SK-N-SH treated with all-trans-retinoic acid at 6 μM for 48 hours (cell line): Measurements from ENCODE around the gene SLC2A2.

Experiments used
- ATAC-seq: fragments of 200-7000 bp; cut with Tn5 transposase; 3 replicates; pipeline ENCODE4 v1.9.1; 2020; ENCODE audit warnings: mild to moderate bottlenecking, moderate library complexity
- ARNTL ChIP-seq: fragments of 450-650 bp; formaldehyde crosslinking; IDR thresholded peaks from 2 replicates; pipeline ENCODE4 v1.5.0; 2020; ENCODE audit warnings: low read depth, mild to moderate bottlenecking, moderate library complexity, borderline replicate concordance
- BACH2 ChIP-seq: fragments of 250-450 bp; sonication (Bioruptor Pico); IDR thresholded peaks from 2 replicates; pipeline ENCODE4 v1.9.0; 2021; ENCODE audit warnings: mild to moderate bottlenecking, borderline replicate concordance
- CREB5 ChIP-seq: fragments of 250-450 bp; sonication (Bioruptor Pico); IDR thresholded peaks from 2 replicates; pipeline ENCODE4 v1.5.1; 2020; ENCODE audit warnings: low read depth, mild to moderate bottlenecking, moderate library complexity
- CSDC2 ChIP-seq: fragments of 250-450 bp; sonication (Bioruptor Pico); IDR thresholded peaks from 2 replicates; pipeline ENCODE4 v1.5.0; 2020; ENCODE audit warnings: mild to moderate bottlenecking, moderate library complexity
- ESRRG ChIP-seq: fragments of 250-450 bp; sonication (Bioruptor Pico); IDR thresholded peaks from 2 replicates; pipeline ENCODE4 v1.6.1; 2021; ENCODE audit warnings: mild to moderate bottlenecking
- GLIS3 ChIP-seq: fragments of 250-450 bp; sonication (Bioruptor Pico); IDR thresholded peaks from 2 replicates; pipeline ENCODE4 v1.5.0; 2020; ENCODE audit warnings: mild to moderate bottlenecking, moderate library complexity
- OSR1 ChIP-seq: fragments of 250-450 bp; sonication (Bioruptor Pico); IDR thresholded peaks from 2 replicates; pipeline ENCODE4 v1.8.0; 2022; ENCODE audit warnings: moderate library complexity, mild to moderate bottlenecking, inconsistent platforms
- PATZ1 ChIP-seq: fragments of 250-450 bp; sonication (Bioruptor Pico); IDR thresholded peaks from 2 replicates; pipeline ENCODE4 v1.8.0; 2020; ENCODE audit warnings: mild to moderate bottlenecking, moderate library complexity, borderline replicate concordance
- POU6F1 ChIP-seq: fragments of 250-450 bp; sonication (Bioruptor Pico); IDR thresholded peaks from 2 replicates; pipeline ENCODE4 v1.8.0; 2021; ENCODE audit warnings: low read depth, mild to moderate bottlenecking, moderate library complexity, borderline replicate concordance
- PPARA ChIP-seq: fragments of 250-450 bp; sonication (Bioruptor Pico); IDR thresholded peaks from 2 replicates; pipeline ENCODE4 v1.5.0; 2020; ENCODE audit warnings: mild to moderate bottlenecking, borderline replicate concordance
- RARB ChIP-seq: fragments of 250-450 bp; sonication (Bioruptor Pico); IDR thresholded peaks from 2 replicates; pipeline ENCODE4 v1.8.0; 2021; ENCODE audit warnings: mild to moderate bottlenecking, moderate library complexity
- SNAI2 ChIP-seq: fragments of 250-450 bp; sonication (Bioruptor Pico); IDR thresholded peaks from 2 replicates; pipeline ENCODE4 v1.5.0; 2020; ENCODE audit warnings: mild to moderate bottlenecking, moderate library complexity
- TOX ChIP-seq: fragments of 250-450 bp; sonication (Bioruptor Pico); IDR thresholded peaks from 2 replicates; pipeline ENCODE4 v1.8.0; 2021; ENCODE audit warnings: mild to moderate bottlenecking, moderate library complexity, borderline replicate concordance
- TSHZ2 ChIP-seq: fragments of 250-450 bp; sonication (Bioruptor Pico); IDR thresholded peaks from 2 replicates; pipeline ENCODE4 v1.5.0; 2020; ENCODE audit warnings: mild to moderate bottlenecking, moderate library complexity
- ZC3H10 ChIP-seq: fragments of 250-450 bp; sonication (Bioruptor Pico); IDR thresholded peaks from 2 replicates; pipeline ENCODE4 v1.5.1; 2021; ENCODE audit warnings: mild to moderate bottlenecking, moderate library complexity
- ZFP3 ChIP-seq: fragments of 250-450 bp; sonication (Bioruptor Pico); IDR thresholded peaks from 2 replicates; pipeline ENCODE4 v1.5.0; 2020; ENCODE audit warnings: mild to moderate bottlenecking, moderate library complexity
- ZFP30 ChIP-seq: fragments of 450-650 bp; formaldehyde crosslinking; IDR thresholded peaks from 2 replicates; pipeline ENCODE4 v1.5.0; 2022; ENCODE audit warnings: mild to moderate bottlenecking, moderate library complexity
- ZNF565 ChIP-seq: fragments of 450-650 bp; formaldehyde crosslinking; conservative IDR thresholded peaks from 2 replicates; pipeline ENCODE4 v1.5.0; 2020; ENCODE audit warnings: low read depth, mild to moderate bottlenecking, moderate library complexity
- ZNF70 ChIP-seq: fragments of 450-650 bp; formaldehyde crosslinking; IDR thresholded peaks from 2 replicates; pipeline ENCODE4 v1.5.0; 2020; ENCODE audit warnings: mild to moderate bottlenecking, moderate library complexity
- ZNF8 ChIP-seq: fragments of 450-650 bp; formaldehyde crosslinking; IDR thresholded peaks from 2 replicates; pipeline ENCODE4 v1.5.0; 2020; ENCODE audit warnings: mild to moderate bottlenecking, moderate library complexity

SLC2A2 gene

GRCh38 chr3:171068658-171069057, 42.1 kb upstream of the SLC2A2 start:
- TF ChIP-seq CSDC2 (CRISPR knock-in tag), result no peak
- no peak for TF ChIP-seq PPARA (CRISPR knock-in tag)
- TF ChIP-seq SNAI2 (CRISPR knock-in tag), result no peak
- no peak for TF ChIP-seq ARNTL
- no peak for TF ChIP-seq RARB (CRISPR knock-in tag)
- no peak for TF ChIP-seq CREB5 (CRISPR knock-in tag)
- TF ChIP-seq GLIS3 (CRISPR knock-in tag), result no peak
- no peak for TF ChIP-seq PATZ1
- no peak for TF ChIP-seq BACH2 (CRISPR knock-in tag)
- no peak for TF ChIP-seq ZC3H10
- no peak for ATAC-seq

GRCh38 chr3:171066206-171066605, 39.7 kb upstream of the SLC2A2 start:
- no peak for ATAC-seq
- TF ChIP-seq PATZ1 (no peak), PPARA (CRISPR knock-in tag) (no peak)

GRCh38 chr3:171065732-171066131, 39.2 kb upstream of the SLC2A2 start:
- TF ChIP-seq BACH2 (CRISPR knock-in tag) (no peak), CREB5 (CRISPR knock-in tag) (no peak), ZNF70 (CRISPR knock-in tag) (no peak)
- no peak for ATAC-seq

GRCh38 chr3:171064461-171064860, 37.9 kb upstream of the SLC2A2 start:
- ATAC-seq, result no peak
- TF ChIP-seq POU6F1 (CRISPR knock-in tag) (no peak), ZC3H10 (no peak), ZNF70 (CRISPR knock-in tag) (no peak), SNAI2 (CRISPR knock-in tag) (no peak), TSHZ2 (no peak), TOX (CRISPR knock-in tag) (no peak), ARNTL (no peak), ZNF565 (CRISPR knock-in tag) (no peak), GLIS3 (CRISPR knock-in tag) (no peak), ZNF8 (CRISPR knock-in tag) (no peak), ESRRG (CRISPR knock-in tag) (no peak), CSDC2 (CRISPR knock-in tag) (no peak), PPARA (CRISPR knock-in tag) (no peak), ZFP3 (no peak), OSR1 (CRISPR knock-in tag) (no peak), ZFP30 (CRISPR knock-in tag) (no peak)
- TF ChIP-seq, all 23 proteins: peak for 0
